ENCODE measurements around the gene CDH10.

- TF ChIP-seq CTCF (IDR thresholded peaks at IDR 0.05) (no peak), POLR2A (IDR thresholded peaks at IDR 0.05) (no peak)
These were observed 19.9 kb downstream of the CDH10 start for GRCh38 chr5:24624872-24625271.
